Gastrocnemius medialis (tissue), 4 donors: ENCODE data around the gene ABLIM3. TPM values are rescaled to one million over a fixed set of nuclear protein-coding genes. Genes with fewer than 3 reads are reported as not detected.

Source experiments
- ATAC-seq, 2 donors: fragments of 150-250 bp; one replicate each; pipeline ENCODE4 v1.9.1; 2016
- DNase-seq, 2 donors: peaks; one replicate each; pipeline ENCODE4 v3.0.0-alpha.2; 2019
- H3K27ac ChIP-seq, 4 donors: fragments of 200-600 bp; sonication (generic); 1 replicate in 1 of 4; 2 replicates in 3 of 4; pipeline ENCODE4 v1.5.1; 2016 to 2018; ENCODE audit warnings: mild to moderate bottlenecking in 2 of 4, moderate library complexity in 1 of 4
- H3K27me3 ChIP-seq, 3 donors: fragments of 200-600 bp; sonication (generic) in 2 of 3; 1 replicate in 1 of 3; 2 replicates in 2 of 3; pipeline versions ENCODE4 v1.5.1 to v1.6.0; 2016 to 2019; ENCODE audit warnings: mild to moderate bottlenecking in 1 of 3, moderate library complexity in 1 of 3
- H3K36me3 ChIP-seq, 2 donors: fragments of 200-600 bp; sonication (generic) in 1 of 2; one replicate each; pipeline ENCODE4 v1.5.1; 2017 to 2018
- H3K4me1 ChIP-seq, 2 donors: fragments of 200-600 bp; sonication (generic) in 1 of 2; one replicate each; pipeline ENCODE4 v1.5.1; 2016 to 2017; ENCODE audit warnings: mild to moderate bottlenecking in 2 of 2
- H3K4me3 ChIP-seq, 4 donors: fragments of 200-600 bp; sonication (generic) in 3 of 4; 1 replicate in 1 of 4; 2 replicates in 3 of 4; pipeline ENCODE4 v1.5.1; 2016 to 2019; ENCODE audit warnings: mild to moderate bottlenecking in 2 of 4
- H3K9me3 ChIP-seq, 3 donors: fragments of 200-600 bp; sonication (generic) in 2 of 3; 1 replicate in 1 of 3; 2 replicates in 2 of 3; pipeline ENCODE4 v1.5.1; 2016 to 2019
- POLR2A ChIP-seq, 2 donors: fragments of 450-650 bp; IDR thresholded peaks; one replicate each; pipeline ENCODE4 v1.6.1; 2017; ENCODE audit warnings: antibody characterized with exemption in 2 of 2, mild to moderate bottlenecking in 2 of 2, moderate library complexity in 2 of 2
- in situ Hi-C, 4 donors: fragments of 200-750 bp; cut with MboI; loops; one replicate each; pipeline versions ENCODE4 v1.15.0 to v1.8.0; 2017; ENCODE audit warnings: low sequenced_read_pairs in 4 of 4
- intact Hi-C: fragments of 100-400 bp; cut with DNase I; formaldehyde crosslinking; loops from one replicate; pipeline ENCODE4 v1.15.1; 2023; ENCODE audit warnings: low total_unique reads
- total RNA-seq, 4 donors: library from RNA; depleted of rRNA; stranded (reverse); fragments of >200 nt; gene quantifications; one replicate each; pipeline versions ENCODE4 v1.1.0 to v1.2.3, GENCODE V29; 2016
- TF ChIP-seq, protein P1 (sequence below), 5 experiments: fragments of 450-650 bp in 3 of 5; fragments of 200-600 bp in 2 of 5; sonication (generic) in 2 of 5; IDR thresholded peaks in 4 of 5; conservative IDR thresholded peaks in 1 of 5; 1 replicate in 4 of 5; 2 replicates in 1 of 5; pipeline ENCODE4 v1.5.1; 2016 to 2019; ENCODE audit warnings: antibody characterized with exemption in 5 of 5, mild to moderate bottlenecking in 3 of 5, moderate library complexity in 3 of 5

ABLIM3 gene
- total RNA-seq, 4 donors from 2014 or later: 37.5 to 155 (median 67.7) TPM

DNA sequence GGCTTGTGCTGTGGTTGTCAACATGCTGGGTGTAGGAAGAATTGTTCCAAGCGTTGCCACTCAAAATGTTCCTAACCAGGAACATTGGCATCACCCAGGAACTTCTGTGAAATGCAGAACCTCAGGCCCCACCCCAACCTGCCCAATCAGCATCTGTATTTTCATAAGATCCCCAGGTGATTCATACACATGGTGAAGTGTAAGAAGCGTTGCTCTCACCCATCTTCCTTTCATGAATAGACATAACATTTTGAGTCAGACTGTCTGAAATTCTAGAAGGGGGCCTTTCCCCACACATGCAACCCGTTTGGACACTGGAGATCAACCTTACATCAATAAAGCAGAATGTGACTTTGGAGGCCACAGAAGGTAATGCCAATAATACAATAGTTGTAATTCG lies 121.0 kb downstream of the ABLIM3 start:
- no peaks in the 10 kb centered on the region for H3K9me3 ChIP-seq
- intact Hi-C loops (no loop called here), in situ Hi-C loops (loop anchor here in 2 of 4 donors (10.0 kb wide), 2 partner anchors 172 to 302 kb away; no protein-coding TSS in a partner anchor)
- TF ChIP-seq, protein P1, sequence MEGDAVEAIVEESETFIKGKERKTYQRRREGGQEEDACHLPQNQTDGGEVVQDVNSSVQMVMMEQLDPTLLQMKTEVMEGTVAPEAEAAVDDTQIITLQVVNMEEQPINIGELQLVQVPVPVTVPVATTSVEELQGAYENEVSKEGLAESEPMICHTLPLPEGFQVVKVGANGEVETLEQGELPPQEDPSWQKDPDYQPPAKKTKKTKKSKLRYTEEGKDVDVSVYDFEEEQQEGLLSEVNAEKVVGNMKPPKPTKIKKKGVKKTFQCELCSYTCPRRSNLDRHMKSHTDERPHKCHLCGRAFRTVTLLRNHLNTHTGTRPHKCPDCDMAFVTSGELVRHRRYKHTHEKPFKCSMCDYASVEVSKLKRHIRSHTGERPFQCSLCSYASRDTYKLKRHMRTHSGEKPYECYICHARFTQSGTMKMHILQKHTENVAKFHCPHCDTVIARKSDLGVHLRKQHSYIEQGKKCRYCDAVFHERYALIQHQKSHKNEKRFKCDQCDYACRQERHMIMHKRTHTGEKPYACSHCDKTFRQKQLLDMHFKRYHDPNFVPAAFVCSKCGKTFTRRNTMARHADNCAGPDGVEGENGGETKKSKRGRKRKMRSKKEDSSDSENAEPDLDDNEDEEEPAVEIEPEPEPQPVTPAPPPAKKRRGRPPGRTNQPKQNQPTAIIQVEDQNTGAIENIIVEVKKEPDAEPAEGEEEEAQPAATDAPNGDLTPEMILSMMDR (IDR thresholded peaks at IDR 0.05 in 4 of 5, conservative IDR thresholded peaks at IDR 0.05 in 1 of 5): no peak
- TF ChIP-seq POLR2A (IDR thresholded peaks at IDR 0.05): no peak
- peaks cover 0 to 6% of the 10 kb centered on the region in 2 donors for H3K36me3 ChIP-seq
- no peak for DNase-seq
- no peak overlapping the region for H3K4me3 ChIP-seq
- peaks cover 0 to 3% (median 0%) of the 10 kb centered on the region in 3 donors for H3K27me3 ChIP-seq
- H3K4me1 ChIP-seq: no peaks in the 10 kb centered on the region
- no peak overlapping the region for H3K27ac ChIP-seq
- no peak for ATAC-seq

DNA sequence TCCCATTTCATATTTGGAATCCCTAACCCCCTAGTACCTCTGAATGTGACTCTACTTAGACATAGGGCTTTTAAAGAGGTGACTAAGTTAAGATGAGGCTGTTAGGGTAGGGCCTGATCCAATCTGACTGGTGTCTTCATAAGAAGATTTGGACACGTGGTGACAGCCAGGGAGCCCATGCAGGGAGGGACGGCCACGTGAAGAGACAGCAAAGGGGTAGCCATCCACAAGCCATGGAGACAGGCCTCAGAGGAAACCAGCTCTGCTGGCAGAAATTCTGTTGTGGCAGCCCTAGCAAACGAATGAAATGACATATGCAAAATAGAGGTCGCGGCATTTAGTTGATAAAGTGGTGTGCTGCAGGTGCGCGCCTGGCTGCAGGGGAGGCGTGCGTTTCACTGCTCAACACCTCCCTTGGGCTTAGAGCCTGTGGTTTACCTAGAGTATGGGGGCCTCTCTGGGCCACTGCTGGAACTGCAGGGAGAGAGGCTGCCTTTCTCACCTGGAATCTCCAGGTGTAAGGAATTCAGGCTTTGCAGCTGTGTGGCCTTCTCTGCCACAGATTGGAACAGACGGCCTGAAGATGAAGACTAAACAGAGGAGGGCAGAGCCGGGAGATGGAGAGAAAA lies 123.3 kb downstream of the ABLIM3 start:
- H3K4me1 ChIP-seq: no peaks in the 10 kb centered on the region
- intact Hi-C loops (loop anchor here (1.0 to 5.0 kb wide), 2 partner anchors 48 to 107 kb away; no protein-coding TSS in a partner anchor), in situ Hi-C loops (loop anchor here in 3 of 4 donors (5.0 to 10.0 kb wide), 5 partner anchors 98 to 300 kb away; no protein-coding TSS in a partner anchor)
- H3K36me3 ChIP-seq: no peaks in the 10 kb centered on the region
- H3K27me3 ChIP-seq: peaks cover 0 to 3% (median 0%) of the 10 kb centered on the region in 3 donors
- H3K9me3 ChIP-seq: no peaks in the 10 kb centered on the region
- no peak for TF ChIP-seq POLR2A (IDR thresholded peaks at IDR 0.05)
- TF ChIP-seq, protein P1 (IDR thresholded peaks at IDR 0.05 in 4 of 5, conservative IDR thresholded peaks at IDR 0.05 in 1 of 5): peak in 3 of 5 experiments; percentile 25 to 39 (median 29)
- H3K27ac ChIP-seq: no peak overlapping the region
- DNase-seq (no peak), ATAC-seq (no peak)
- H3K4me3 ChIP-seq: no peak overlapping the region

DNA sequence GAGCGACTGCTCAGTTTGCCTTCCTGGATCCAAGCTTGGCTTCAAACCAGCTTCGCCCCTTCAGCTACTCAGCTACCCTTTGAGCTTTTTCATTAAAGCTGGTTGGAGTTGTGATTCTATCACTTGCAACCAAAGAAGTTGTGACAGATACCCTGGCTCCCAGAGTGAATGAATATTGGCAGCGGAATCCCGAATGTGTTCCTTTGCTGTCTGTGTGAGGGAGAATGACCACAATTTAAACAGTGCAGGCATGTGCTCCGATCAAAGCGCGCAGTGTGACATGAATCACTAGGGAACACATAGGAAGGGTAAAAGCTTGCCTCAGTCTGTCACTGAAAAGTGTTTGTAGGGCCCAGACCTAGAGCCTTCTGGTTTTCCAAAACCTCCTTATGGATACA lies 123.8 kb downstream of the ABLIM3 start:
- H3K4me1 ChIP-seq: no peaks in the 10 kb centered on the region
- ATAC-seq: no peak
- DNase-seq: no peak
- no peak overlapping the region for H3K4me3 ChIP-seq
- intact Hi-C loops (loop anchor here (1.0 to 5.0 kb wide), 2 partner anchors 47 to 106 kb away; no protein-coding TSS in a partner anchor), in situ Hi-C loops (loop anchor here in 3 of 4 donors (5.0 to 10.0 kb wide), 5 partner anchors 97 to 300 kb away; no protein-coding TSS in a partner anchor)
- H3K27me3 ChIP-seq: peaks cover 0 to 3% (median 0%) of the 10 kb centered on the region in 3 donors
- H3K36me3 ChIP-seq: no peaks in the 10 kb centered on the region
- no peak overlapping the region for H3K27ac ChIP-seq
- TF ChIP-seq, protein P1 (IDR thresholded peaks at IDR 0.05 in 4 of 5, conservative IDR thresholded peaks at IDR 0.05 in 1 of 5): no peak
- no peak for TF ChIP-seq POLR2A (IDR thresholded peaks at IDR 0.05)
- no peaks in the 10 kb centered on the region for H3K9me3 ChIP-seq

DNA sequence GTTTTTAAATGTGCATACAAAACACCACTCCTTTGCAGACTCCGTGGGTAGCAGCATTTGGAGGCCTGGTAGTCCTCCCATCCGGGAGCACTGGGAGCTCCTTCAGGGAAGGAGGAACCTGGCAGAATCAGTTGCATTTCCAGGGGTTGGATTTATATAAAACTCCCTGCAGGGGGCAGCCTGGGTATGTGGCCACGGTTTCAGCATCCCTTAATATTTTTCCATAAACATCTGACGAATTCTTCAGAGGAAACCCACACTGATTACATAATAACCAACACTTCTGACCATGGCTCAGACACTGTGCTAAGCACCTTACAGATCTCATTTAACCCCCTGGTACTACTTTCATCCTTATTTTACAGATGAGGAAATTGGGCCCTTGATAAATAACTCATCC lies 124.3 kb downstream of the ABLIM3 start:
- in situ Hi-C loops (loop anchor here in 3 of 4 donors (5.0 to 10.0 kb wide), 5 partner anchors 97 to 299 kb away; no protein-coding TSS in a partner anchor), intact Hi-C loops (loop anchor here (1.0 to 5.0 kb wide), 2 partner anchors 47 to 106 kb away; no protein-coding TSS in a partner anchor)
- Histone ChIP-seq H3K9me3 (no peaks in the 10 kb centered on the region), H3K36me3 (no peaks in the 10 kb centered on the region), H3K4me1 (no peaks in the 10 kb centered on the region), H3K4me3 (no peak overlapping the region), H3K27me3 (peaks cover 0 to 3% (median 0%) of the 10 kb centered on the region in 3 donors), H3K27ac (no peak overlapping the region)
- TF ChIP-seq, protein P1 (IDR thresholded peaks at IDR 0.05 in 4 of 5, conservative IDR thresholded peaks at IDR 0.05 in 1 of 5): peak; percentile 16 to 68 (median 51)
- no peak for TF ChIP-seq POLR2A (IDR thresholded peaks at IDR 0.05)
- peak; percentile 31 to 40 for ATAC-seq
- no peak for DNase-seq
